A673 (cell line): ENCODE results near the gene DPM1. TPM values are rescaled to one million over a fixed set of nuclear protein-coding genes. Genes with fewer than 3 reads are reported as not detected.

Experiments used
- BruUV-seq: library from RNA; stranded (reverse); fragments of 400-500 nt; replicated peaks from 2 replicates; lab custom pipeline; 2021; lab: Mats Ljungman, UMichigan
- CTCF ChIA-PET: fragments of 300-600 bp; sonication (Branson Sonifier 250); formaldehyde crosslinking; loops from one replicate; lab custom pipeline; 2022; ENCODE audit warnings: antibody characterized with exemption; lab: Charles Lee
- POLR2A ChIA-PET: fragments of 300-600 bp; sonication (Branson Sonifier 250); formaldehyde crosslinking; loops from one replicate; lab custom pipeline; 2022; ENCODE audit warnings: antibody characterized with exemption; ENCODE audit not compliant: low non-redundant PET; lab: Charles Lee
- DNase-seq: peaks from one replicate; pipeline ENCODE4 v3.0.0-alpha.2; 2015; ENCODE audit warnings: low spot score
- H3K27ac ChIP-seq: fragments of 200-600 bp; sonication (generic); 2 replicates; pipeline ENCODE4 v1.5.1; 2016; ENCODE audit warnings: mixed run types, low read depth, mild to moderate bottlenecking, mixed read lengths, antibody characterized with exemption, low read length; ENCODE audit not compliant: poor library complexity, severe bottlenecking
- H3K27me3 ChIP-seq: fragments of 200-600 bp; sonication (generic); replicated peaks from 2 replicates; pipeline ENCODE4 v1.6.1; 2017; ENCODE audit warnings: mixed run types, low read depth, mild to moderate bottlenecking, mixed read lengths, antibody characterized with exemption, low read length; ENCODE audit not compliant: insufficient read depth, poor library complexity
- H3K36me3 ChIP-seq: fragments of 200-600 bp; sonication (generic); 2 replicates; pipeline ENCODE4 v1.6.1; 2016; ENCODE audit warnings: mixed run types, mild to moderate bottlenecking, mixed read lengths, antibody characterized with exemption, low read length; ENCODE audit not compliant: insufficient read depth, poor library complexity, severe bottlenecking
- H3K4me1 ChIP-seq: fragments of 200-600 bp; sonication (generic); 2 replicates; pipeline ENCODE4 v1.6.1; 2017; ENCODE audit warnings: mixed run types, mild to moderate bottlenecking, mixed read lengths, antibody characterized with exemption, low read length; ENCODE audit not compliant: insufficient read depth, poor library complexity, severe bottlenecking
- H3K4me3 ChIP-seq: fragments of 200-600 bp; sonication (generic); 2 replicates; pipeline ENCODE4 v1.5.1; 2016; ENCODE audit warnings: low read depth, mixed run types, mild to moderate bottlenecking, mixed read lengths, low read length; ENCODE audit not compliant: poor library complexity, severe bottlenecking
- H3K9me3 ChIP-seq: fragments of 200-600 bp; sonication (generic); 2 replicates; pipeline ENCODE4 v1.6.1; 2016; ENCODE audit warnings: mixed run types, low read depth, mild to moderate bottlenecking, mixed read lengths, antibody characterized with exemption, low read length; ENCODE audit not compliant: poor library complexity, severe bottlenecking
- EZH2 ChIP-seq: fragments of 200-600 bp; sonication (generic); IDR thresholded peaks from 2 replicates; pipeline ENCODE4 v1.6.1; 2017; ENCODE audit warnings: borderline replicate concordance, low read depth, mild to moderate bottlenecking, mixed read lengths, antibody characterized with exemption, low read length; ENCODE audit not compliant: poor library complexity, severe bottlenecking
- intact Hi-C: fragments of 100-400 bp; cut with micrococcal nuclease; formaldehyde crosslinking; loops from one replicate; pipeline ENCODE4 v1.10.0; 2022; ENCODE audit not compliant: unreplicated experiment
- total RNA-seq: library from RNA; stranded (reverse); gene quantifications from 2 replicates; pipeline ENCODE4 v1.2.3, GENCODE V29; 2021
- TF ChIP-seq, protein P1 (sequence below): fragments of 300-800, 200-600 bp; sonication (generic); conservative IDR thresholded peaks from 2 replicates; pipeline ENCODE4 v1.5.1; 2017; ENCODE audit warnings: low read depth, mild to moderate bottlenecking, antibody characterized with exemption, low read length, moderate library complexity, mixed read lengths

DPM1 gene
- total RNA-seq, 1 experiment from 2014 or later = 65.5 TPM

DNA sequence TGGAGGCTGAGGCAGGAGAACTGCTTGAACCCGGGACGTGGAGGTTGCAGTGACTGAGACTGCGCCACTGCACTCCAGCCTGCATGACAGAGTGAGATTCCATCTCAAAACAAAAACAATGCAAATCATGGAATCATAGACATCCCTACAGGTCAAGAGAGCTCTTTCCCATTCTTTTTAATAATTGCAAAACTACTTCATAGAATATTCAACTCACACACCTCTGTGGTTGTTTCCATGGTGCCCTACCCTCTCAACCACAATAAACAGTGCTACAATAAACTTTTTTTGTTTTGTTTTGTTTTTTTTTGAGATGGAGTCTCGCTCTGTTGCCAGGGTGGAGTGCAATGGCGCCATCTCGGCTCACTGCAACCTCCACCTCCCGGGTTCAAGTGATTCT, 15.3 kb downstream of the DPM1 start:
- H3K27ac ChIP-seq = no peak overlapping the region
- no peak overlapping the region for H3K4me3 ChIP-seq
- BruUV-seq = no TSS peak
- ChIA-PET CTCF (no interaction called here), POLR2A (no interaction called here)
- no peaks in the 10 kb centered on the region for H3K4me1 ChIP-seq
- TF ChIP-seq, protein P1, sequence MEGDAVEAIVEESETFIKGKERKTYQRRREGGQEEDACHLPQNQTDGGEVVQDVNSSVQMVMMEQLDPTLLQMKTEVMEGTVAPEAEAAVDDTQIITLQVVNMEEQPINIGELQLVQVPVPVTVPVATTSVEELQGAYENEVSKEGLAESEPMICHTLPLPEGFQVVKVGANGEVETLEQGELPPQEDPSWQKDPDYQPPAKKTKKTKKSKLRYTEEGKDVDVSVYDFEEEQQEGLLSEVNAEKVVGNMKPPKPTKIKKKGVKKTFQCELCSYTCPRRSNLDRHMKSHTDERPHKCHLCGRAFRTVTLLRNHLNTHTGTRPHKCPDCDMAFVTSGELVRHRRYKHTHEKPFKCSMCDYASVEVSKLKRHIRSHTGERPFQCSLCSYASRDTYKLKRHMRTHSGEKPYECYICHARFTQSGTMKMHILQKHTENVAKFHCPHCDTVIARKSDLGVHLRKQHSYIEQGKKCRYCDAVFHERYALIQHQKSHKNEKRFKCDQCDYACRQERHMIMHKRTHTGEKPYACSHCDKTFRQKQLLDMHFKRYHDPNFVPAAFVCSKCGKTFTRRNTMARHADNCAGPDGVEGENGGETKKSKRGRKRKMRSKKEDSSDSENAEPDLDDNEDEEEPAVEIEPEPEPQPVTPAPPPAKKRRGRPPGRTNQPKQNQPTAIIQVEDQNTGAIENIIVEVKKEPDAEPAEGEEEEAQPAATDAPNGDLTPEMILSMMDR = no peak
- TF ChIP-seq EZH2 = no peak
- no peaks in the 10 kb centered on the region for H3K9me3 ChIP-seq
- intact Hi-C loops = no loop called here
- H3K27me3 ChIP-seq = no peaks in the 10 kb centered on the region
- H3K36me3 ChIP-seq = peaks cover 70% of the 10 kb centered on the region
- no peak for DNase-seq

DNA sequence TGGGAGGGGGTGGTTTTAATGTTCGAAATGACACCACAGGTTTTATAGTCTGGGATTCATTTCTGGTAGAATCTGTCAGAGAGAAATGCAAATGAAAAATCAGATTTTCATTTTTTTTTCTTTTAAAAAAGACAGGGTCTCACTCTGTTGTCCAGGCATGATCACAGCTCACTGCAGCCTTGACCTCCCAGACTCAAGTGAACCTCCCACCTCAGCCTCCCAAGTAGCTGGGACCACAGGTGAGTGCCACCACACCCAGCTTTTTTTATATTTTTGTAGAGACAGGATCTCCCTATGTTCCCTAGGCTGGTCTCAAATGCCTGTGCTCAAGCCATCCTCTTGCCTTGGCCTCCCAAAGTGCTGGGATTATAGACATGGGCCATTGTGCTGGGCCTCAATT, 24.7 kb downstream of the DPM1 start:
- ChIA-PET CTCF (no interaction called here), POLR2A (interaction anchor here (0.6 to 0.7 kb wide), 2 partner anchors 14 to 24 kb away, joined by 3 to 4 read pairs; no protein-coding TSS in a partner anchor)
- DNase-seq = no peak
- peak overlapping the region; percentile 5 for H3K27ac ChIP-seq
- peaks cover 23% of the 10 kb centered on the region for H3K4me1 ChIP-seq
- H3K9me3 ChIP-seq = no peaks in the 10 kb centered on the region
- no peak overlapping the region for H3K4me3 ChIP-seq
- BruUV-seq = no TSS peak
- H3K27me3 ChIP-seq = no peaks in the 10 kb centered on the region
- intact Hi-C loops = no loop called here
- peaks cover 46% of the 10 kb centered on the region for H3K36me3 ChIP-seq
- TF ChIP-seq, protein P1 = no peak
- no peak for TF ChIP-seq EZH2

DNA sequence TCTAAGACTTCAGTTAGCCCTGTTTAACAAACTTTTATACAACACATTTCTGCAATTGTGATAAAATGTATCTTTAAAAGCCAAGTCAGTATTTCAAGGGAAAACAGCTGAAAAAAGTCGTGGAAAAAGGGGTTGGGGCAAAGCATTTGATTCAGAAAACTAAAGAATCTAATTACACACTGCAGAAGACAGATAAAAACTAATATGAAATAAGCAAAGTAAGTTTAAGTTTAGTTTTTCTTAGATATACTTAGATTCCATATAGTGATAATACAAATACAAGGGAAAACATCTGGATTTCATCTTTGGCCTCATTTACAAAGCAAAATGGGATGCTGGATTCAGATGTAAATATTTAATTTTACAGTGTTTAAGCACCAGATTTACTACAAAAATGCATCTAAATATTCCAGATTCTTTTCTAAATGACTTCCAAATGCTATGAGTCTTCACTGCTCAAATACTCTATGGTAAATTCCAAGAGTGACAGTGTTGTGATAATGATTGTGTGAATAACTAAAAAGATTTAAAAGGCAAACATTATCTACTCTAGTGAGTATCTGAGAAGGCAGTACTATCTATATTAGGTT, 25.5 kb downstream of the DPM1 start:
- intact Hi-C loops = no loop called here
- H3K9me3 ChIP-seq = no peaks in the 10 kb centered on the region
- peak overlapping the region; percentile 49 for H3K27ac ChIP-seq
- TF ChIP-seq, protein P1 = no peak
- TF ChIP-seq EZH2 = no peak
- ChIA-PET POLR2A (no interaction called here), CTCF (no interaction called here)
- peaks cover 52% of the 10 kb centered on the region for H3K36me3 ChIP-seq
- no peak overlapping the region for H3K4me3 ChIP-seq
- no peak for DNase-seq
- peaks cover 31% of the 10 kb centered on the region for H3K4me1 ChIP-seq
- no TSS peak for BruUV-seq
- H3K27me3 ChIP-seq = no peaks in the 10 kb centered on the region
